Measurements from ENCODE around the gene COX4I2. TPM values are rescaled to one million over a fixed set of nuclear protein-coding genes. Genes with fewer than 3 reads are reported as not detected.
A peak's percentile ranks its signal among the peaks of the same experiment; 100 is the strongest.

The COX4I2 gene
- total and polyA plus RNA-seq, 2 experiments from 2014 or later: not detected

- H3K36me3 ChIP-seq (ENCODE audit: low read depth): no peaks in the 10 kb centered on the region; the same call in 1 of the 2 replicates
- peak overlapping the region; percentile 72 for H3K4me3 ChIP-seq
- peak overlapping the region; percentile 74; the same call in 1 of the 2 replicates for H3K9ac ChIP-seq
- peak overlapping the region; percentile 59; the same call in 1 of the 2 replicates for H3K27ac ChIP-seq
- H3K4me2 ChIP-seq (ENCODE audit: unreplicated experiment): peak overlapping the region; percentile 88
- H3K9me2 ChIP-seq (ENCODE audit: insufficient read depth): no peaks in the 10 kb centered on the region
- H3K9me3 ChIP-seq (ENCODE audit: low read depth): no peaks in the 10 kb centered on the region
- 0 out of 2 replicates have a peak, but pooled peaks cover 9% of the 10 kb centered on the region for H3K4me1 ChIP-seq (ENCODE audit: insufficient read depth)
- H3F3A ChIP-seq (ENCODE audit: insufficient read depth): peaks cover 12% of the 10 kb centered on the region; the same call in 1 of the 2 replicates
- WGBS, 2 experiments (ENCODE audit: low coverage in 1 of 2, low lambda C conversion rate in 2 of 2, missing lambda C conversion rate in 2 of 2): 57 to 60% methylated on average over 6 of the region's 6 CpGs
- peaks cover 17% of the 10 kb centered on the region for H3K79me2 ChIP-seq (ENCODE audit: insufficient read depth)
- peak overlapping the region; percentile 81; the same call in 1 of the 2 replicates for H2AFZ ChIP-seq
- H3K27me3 ChIP-seq (replicated peaks; ENCODE audit: insufficient read depth): no peaks in the 10 kb centered on the region
- TF ChIP-seq EZH2 (IDR thresholded peaks at IDR 0.05; ENCODE audit: insufficient read depth, poor library complexity, severe bottlenecking) (no peak), EZH2phosphoT487 (IDR thresholded peaks at IDR 0.05; ENCODE audit: insufficient read depth, low read depth) (no peak)
- no peak for DNase-seq
- in situ Hi-C loops (cut with MboI): loop anchor here (10.0 kb wide), 1 partner anchor 62 kb away; the partner anchor contains the start of gene BCL2L1
- no peaks in the 10 kb centered on the region for H4K20me1 ChIP-seq (ENCODE audit: insufficient read depth)
Measured at GRCh38 chr20:31662372-31662854, 24.7 kb downstream of the COX4I2 start.

GRCh38 chr20:31663524-31663837, 25.8 kb downstream of the COX4I2 start:
- peaks cover 27% of the 10 kb centered on the region for H3K79me2 ChIP-seq (ENCODE audit: insufficient read depth)
- no peak for DNase-seq
- H3K4me1 ChIP-seq (ENCODE audit: insufficient read depth): 0 out of 2 replicates have a peak, but pooled peaks cover 9% of the 10 kb centered on the region
- H3K9me2 ChIP-seq (ENCODE audit: insufficient read depth): no peaks in the 10 kb centered on the region
- H3K27me3 ChIP-seq (replicated peaks; ENCODE audit: insufficient read depth): no peaks in the 10 kb centered on the region
- no peak overlapping the region for H2AFZ ChIP-seq
- no peak overlapping the region for H3K4me3 ChIP-seq
- H3F3A ChIP-seq (ENCODE audit: insufficient read depth): peaks cover 12% of the 10 kb centered on the region; the same call in 1 of the 2 replicates
- H3K9ac ChIP-seq: no peak overlapping the region
- no peak overlapping the region for H3K4me2 ChIP-seq (ENCODE audit: unreplicated experiment)
- no peaks in the 10 kb centered on the region for H4K20me1 ChIP-seq (ENCODE audit: insufficient read depth)
- in situ Hi-C loops (cut with MboI): loop anchor here (10.0 kb wide), 1 partner anchor 61 kb away; the partner anchor contains the start of gene BCL2L1
- no peak overlapping the region for H3K27ac ChIP-seq
- TF ChIP-seq EZH2 (IDR thresholded peaks at IDR 0.05; ENCODE audit: insufficient read depth, poor library complexity, severe bottlenecking) (no peak), EZH2phosphoT487 (IDR thresholded peaks at IDR 0.05; ENCODE audit: insufficient read depth, low read depth) (no peak)
- 96 to 100% methylated on average over 2 of the region's 2 CpGs for WGBS, 2 experiments (ENCODE audit: low coverage in 1 of 2, low lambda C conversion rate in 2 of 2, missing lambda C conversion rate in 2 of 2)
- no peaks in the 10 kb centered on the region for H3K9me3 ChIP-seq (ENCODE audit: low read depth)
- no peaks in the 10 kb centered on the region; the same call in 1 of the 2 replicates for H3K36me3 ChIP-seq (ENCODE audit: low read depth)

GRCh38 chr20:31663838-31664695, 26.4 kb downstream of the COX4I2 start:
- H3K27me3 ChIP-seq (replicated peaks; ENCODE audit: insufficient read depth): no peaks in the 10 kb centered on the region
- H3K9me3 ChIP-seq (ENCODE audit: low read depth): no peaks in the 10 kb centered on the region
- WGBS, 2 experiments (ENCODE audit: low coverage in 1 of 2, low lambda C conversion rate in 2 of 2, missing lambda C conversion rate in 2 of 2): 71 to 77% methylated on average over 11 of the region's 11 CpGs
- no peak overlapping the region for H2AFZ ChIP-seq
- H3K36me3 ChIP-seq (ENCODE audit: low read depth): no peaks in the 10 kb centered on the region; the same call in 1 of the 2 replicates
- H3K27ac ChIP-seq: no peak overlapping the region
- no peak overlapping the region for H3K4me3 ChIP-seq
- no peaks in the 10 kb centered on the region for H4K20me1 ChIP-seq (ENCODE audit: insufficient read depth)
- H3F3A ChIP-seq (ENCODE audit: insufficient read depth): peaks cover 12% of the 10 kb centered on the region; the same call in 1 of the 2 replicates
- H3K9ac ChIP-seq: no peak overlapping the region
- H3K4me1 ChIP-seq (ENCODE audit: insufficient read depth): 0 out of 2 replicates have a peak, but pooled peaks cover 9% of the 10 kb centered on the region
- no peak overlapping the region for H3K4me2 ChIP-seq (ENCODE audit: unreplicated experiment)
- no peak for TF ChIP-seq EZH2 (IDR thresholded peaks at IDR 0.05; ENCODE audit: insufficient read depth, poor library complexity, severe bottlenecking)
- no peak for TF ChIP-seq EZH2phosphoT487 (IDR thresholded peaks at IDR 0.05; ENCODE audit: insufficient read depth, low read depth)
- peaks cover 33% of the 10 kb centered on the region for H3K79me2 ChIP-seq (ENCODE audit: insufficient read depth)
- no peak for DNase-seq
- no peaks in the 10 kb centered on the region for H3K9me2 ChIP-seq (ENCODE audit: insufficient read depth)
- in situ Hi-C loops (cut with MboI): loop anchor here (10.0 kb wide), 1 partner anchor 61 kb away; the partner anchor contains the start of gene BCL2L1

- WGBS, 2 experiments (ENCODE audit: low coverage in 1 of 2, low lambda C conversion rate in 2 of 2, missing lambda C conversion rate in 2 of 2): 86 to 90% methylated on average over 2 of the region's 2 CpGs
- Histone ChIP-seq H3K79me2 (ENCODE audit: insufficient read depth) (peaks cover 41% of the 10 kb centered on the region), H3F3A (ENCODE audit: insufficient read depth) (peaks cover 12% of the 10 kb centered on the region; the same call in 1 of the 2 replicates), H3K27ac (no peak overlapping the region), H3K9me2 (ENCODE audit: insufficient read depth) (no peaks in the 10 kb centered on the region), H3K4me3 (no peak overlapping the region), H3K4me1 (ENCODE audit: insufficient read depth) (0 out of 2 replicates have a peak, but pooled peaks cover 9% of the 10 kb centered on the region), H3K4me2 (ENCODE audit: unreplicated experiment) (no peak overlapping the region), H2AFZ (no peak overlapping the region), H4K20me1 (ENCODE audit: insufficient read depth) (no peaks in the 10 kb centered on the region), H3K9ac (no peak overlapping the region), H3K9me3 (ENCODE audit: low read depth) (no peaks in the 10 kb centered on the region), H3K27me3 (replicated peaks; ENCODE audit: insufficient read depth) (no peaks in the 10 kb centered on the region), H3K36me3 (ENCODE audit: low read depth) (no peaks in the 10 kb centered on the region; the same call in 1 of the 2 replicates)
- no peak for DNase-seq
- in situ Hi-C loops (cut with MboI): loop anchor here (10.0 kb wide), 1 partner anchor 60 kb away; the partner anchor contains the start of gene BCL2L1
- TF ChIP-seq EZH2 (IDR thresholded peaks at IDR 0.05; ENCODE audit: insufficient read depth, poor library complexity, severe bottlenecking) (no peak), EZH2phosphoT487 (IDR thresholded peaks at IDR 0.05; ENCODE audit: insufficient read depth, low read depth) (no peak)
Measured at GRCh38 chr20:31664696-31665354, 27.1 kb downstream of the COX4I2 start.

Measured in GM23248 (cell line).